Measurements from ENCODE around the gene PCOLCE2. TPM values are rescaled to one million over a fixed set of nuclear protein-coding genes. Genes with fewer than 3 reads are reported as not detected.

Gene PCOLCE2
- polyA plus RNA-seq, 1 donor (not counting 4 experiments of a cell fraction or from before 2014, with no cell fraction given): 2.4 TPM

DNA sequence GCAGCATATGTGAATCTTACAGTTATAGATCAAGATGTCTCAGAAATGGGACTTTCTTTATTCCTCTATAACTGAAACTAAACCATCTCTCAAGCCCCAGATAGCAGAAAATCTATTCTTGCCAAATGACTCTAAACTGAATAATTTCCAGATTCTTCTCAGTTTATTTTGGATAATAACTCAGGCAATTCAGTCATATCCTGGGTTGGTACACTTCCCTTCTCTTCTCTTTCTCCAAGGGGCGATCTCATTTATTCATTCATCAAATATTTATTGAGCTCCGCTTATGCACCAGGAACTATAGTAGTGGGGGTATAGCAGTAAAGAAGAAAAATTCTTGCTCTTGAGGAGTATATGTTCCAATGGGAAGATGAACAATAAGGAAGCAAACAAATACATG, 13.5 kb upstream of the PCOLCE2 start:
- Histone ChIP-seq H4K20me1 (ENCODE audit: control insufficient read depth, extremely low read depth, insufficient read depth, low read length) (no peaks in the 10 kb centered on the region), H3K36me3 (ENCODE audit: control insufficient read depth in 2 of 2, extremely low read depth in 1 of 2, insufficient read depth in 2 of 2, low read length in 2 of 2) (no peaks in the 10 kb centered on the region), H3K9me1 (ENCODE audit: control insufficient read depth, extremely low read depth, insufficient read depth, low read length) (no peaks in the 10 kb centered on the region), H3K4me3 (ENCODE audit: control insufficient read depth in 2 of 3, extremely low read depth in 1 of 3, insufficient read depth in 2 of 3, low read depth in 1 of 3, low read length in 3 of 3) (no peak overlapping the region), H3K9ac (ENCODE audit: control insufficient read depth, extremely low read depth, insufficient read depth, low read length) (no peak overlapping the region), H3K4me2 (ENCODE audit: control insufficient read depth, extremely low read depth, insufficient read depth, low read depth, low read length) (no peak overlapping the region), H2AFZ (ENCODE audit: control insufficient read depth, low read length) (no peak overlapping the region), H3K27me3 (ENCODE audit: control insufficient read depth, extremely low read depth, insufficient read depth, low read length) (no peaks in the 10 kb centered on the region), H3K79me2 (ENCODE audit: control insufficient read depth, insufficient read depth, low read length) (no peaks in the 10 kb centered on the region), H3K9me3 (ENCODE audit: control insufficient read depth, low read depth, low read length) (no peaks in the 10 kb centered on the region), H3K27ac (ENCODE audit: control insufficient read depth, insufficient read depth, low read length) (no peak overlapping the region), H3K4me1 (ENCODE audit: control insufficient read depth, extremely low read depth, insufficient read depth, low read length) (no peaks in the 10 kb centered on the region)
- DNase-seq (ENCODE audit: low read depth, low spot score): no peak
- TF ChIP-seq EZH2 (IDR thresholded peaks at IDR 0.05; ENCODE audit: low read length): no peak
- TF ChIP-seq, protein P1, sequence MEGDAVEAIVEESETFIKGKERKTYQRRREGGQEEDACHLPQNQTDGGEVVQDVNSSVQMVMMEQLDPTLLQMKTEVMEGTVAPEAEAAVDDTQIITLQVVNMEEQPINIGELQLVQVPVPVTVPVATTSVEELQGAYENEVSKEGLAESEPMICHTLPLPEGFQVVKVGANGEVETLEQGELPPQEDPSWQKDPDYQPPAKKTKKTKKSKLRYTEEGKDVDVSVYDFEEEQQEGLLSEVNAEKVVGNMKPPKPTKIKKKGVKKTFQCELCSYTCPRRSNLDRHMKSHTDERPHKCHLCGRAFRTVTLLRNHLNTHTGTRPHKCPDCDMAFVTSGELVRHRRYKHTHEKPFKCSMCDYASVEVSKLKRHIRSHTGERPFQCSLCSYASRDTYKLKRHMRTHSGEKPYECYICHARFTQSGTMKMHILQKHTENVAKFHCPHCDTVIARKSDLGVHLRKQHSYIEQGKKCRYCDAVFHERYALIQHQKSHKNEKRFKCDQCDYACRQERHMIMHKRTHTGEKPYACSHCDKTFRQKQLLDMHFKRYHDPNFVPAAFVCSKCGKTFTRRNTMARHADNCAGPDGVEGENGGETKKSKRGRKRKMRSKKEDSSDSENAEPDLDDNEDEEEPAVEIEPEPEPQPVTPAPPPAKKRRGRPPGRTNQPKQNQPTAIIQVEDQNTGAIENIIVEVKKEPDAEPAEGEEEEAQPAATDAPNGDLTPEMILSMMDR (optimal IDR thresholded peaks at IDR 0.05 in 1 of 3, IDR thresholded peaks at IDR 0.05 in 1 of 3, conservative IDR thresholded peaks at IDR 0.05 in 1 of 3; ENCODE audit: extremely low read depth in 1 of 3, insufficient read depth in 2 of 3, low read length in 3 of 3): no peak
- dilution Hi-C loops (cut with MboI; ENCODE audit: extremely low pct_ligation_motif_present, low sequenced_read_pairs): no loop called here
- no peak for FAIRE-seq

DNA sequence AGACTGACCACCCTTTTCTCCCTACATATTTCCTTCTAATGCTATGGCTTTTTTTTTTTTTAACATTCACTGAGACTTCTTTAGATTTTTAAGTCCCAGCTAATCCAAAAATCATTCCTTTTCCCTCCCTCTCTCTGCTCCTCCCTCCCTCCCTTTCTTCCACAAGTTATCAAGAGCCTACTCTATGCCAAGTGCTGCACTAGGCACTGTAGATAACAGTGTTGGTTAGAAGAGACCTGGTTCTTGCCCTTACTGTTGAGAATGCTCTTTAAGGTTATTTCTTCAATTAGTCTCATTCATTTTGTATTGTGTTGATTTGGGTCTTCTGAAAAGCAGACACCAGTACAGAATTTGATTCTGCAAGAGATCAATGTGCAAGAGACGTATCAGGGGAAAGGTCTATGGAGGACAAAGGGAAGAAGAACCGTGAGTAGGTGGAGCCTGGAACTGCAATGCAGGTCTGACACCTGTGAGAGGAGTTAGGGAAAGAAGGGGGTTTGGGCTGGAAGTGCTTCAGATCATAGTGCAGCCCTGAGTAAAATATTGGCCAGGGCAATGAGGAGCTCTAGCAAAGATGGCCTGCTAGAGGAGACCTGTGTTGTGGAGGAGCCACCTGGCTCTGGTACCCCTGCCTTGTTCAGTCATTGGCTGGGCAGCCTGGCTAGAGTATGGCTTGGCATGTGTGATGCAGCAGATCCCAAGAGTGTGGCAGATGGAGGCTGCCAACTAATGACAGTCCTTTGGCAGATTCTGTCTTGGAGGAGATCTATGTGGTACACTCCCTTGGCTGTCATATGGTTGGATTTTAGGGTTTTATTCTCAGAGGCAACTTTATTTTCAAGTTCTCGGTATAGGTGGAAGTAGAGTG, 9.7 kb upstream of the PCOLCE2 start:
- H2AFZ ChIP-seq (ENCODE audit: control insufficient read depth, low read length): no peak overlapping the region
- H3K36me3 ChIP-seq (ENCODE audit: control insufficient read depth in 2 of 2, extremely low read depth in 1 of 2, insufficient read depth in 2 of 2, low read length in 2 of 2): no peaks in the 10 kb centered on the region
- dilution Hi-C loops (cut with MboI; ENCODE audit: extremely low pct_ligation_motif_present, low sequenced_read_pairs): no loop called here
- no peaks in the 10 kb centered on the region for H3K9me3 ChIP-seq (ENCODE audit: control insufficient read depth, low read depth, low read length)
- no peak overlapping the region for H3K4me3 ChIP-seq (ENCODE audit: control insufficient read depth in 2 of 3, extremely low read depth in 1 of 3, insufficient read depth in 2 of 3, low read depth in 1 of 3, low read length in 3 of 3)
- H3K27ac ChIP-seq (ENCODE audit: control insufficient read depth, insufficient read depth, low read length): no peak overlapping the region
- no peaks in the 10 kb centered on the region for H4K20me1 ChIP-seq (ENCODE audit: control insufficient read depth, extremely low read depth, insufficient read depth, low read length)
- no peaks in the 10 kb centered on the region for H3K79me2 ChIP-seq (ENCODE audit: control insufficient read depth, insufficient read depth, low read length)
- H3K4me1 ChIP-seq (ENCODE audit: control insufficient read depth, extremely low read depth, insufficient read depth, low read length): peaks cover 3% of the 10 kb centered on the region
- no peak overlapping the region for H3K4me2 ChIP-seq (ENCODE audit: control insufficient read depth, extremely low read depth, insufficient read depth, low read depth, low read length)
- DNase-seq (ENCODE audit: low read depth, low spot score) (no peak), FAIRE-seq (no peak)
- no peak overlapping the region for H3K9ac ChIP-seq (ENCODE audit: control insufficient read depth, extremely low read depth, insufficient read depth, low read length)
- no peaks in the 10 kb centered on the region for H3K27me3 ChIP-seq (ENCODE audit: control insufficient read depth, extremely low read depth, insufficient read depth, low read length)
- no peak for TF ChIP-seq EZH2 (IDR thresholded peaks at IDR 0.05; ENCODE audit: low read length)
- TF ChIP-seq, protein P1 (optimal IDR thresholded peaks at IDR 0.05 in 1 of 3, IDR thresholded peaks at IDR 0.05 in 1 of 3, conservative IDR thresholded peaks at IDR 0.05 in 1 of 3; ENCODE audit: extremely low read depth in 1 of 3, insufficient read depth in 2 of 3, low read length in 3 of 3): no peak
- no peaks in the 10 kb centered on the region for H3K9me1 ChIP-seq (ENCODE audit: control insufficient read depth, extremely low read depth, insufficient read depth, low read length)
